ENCODE measurements around the gene AP2B1.

The AP2B1 gene

DNA sequence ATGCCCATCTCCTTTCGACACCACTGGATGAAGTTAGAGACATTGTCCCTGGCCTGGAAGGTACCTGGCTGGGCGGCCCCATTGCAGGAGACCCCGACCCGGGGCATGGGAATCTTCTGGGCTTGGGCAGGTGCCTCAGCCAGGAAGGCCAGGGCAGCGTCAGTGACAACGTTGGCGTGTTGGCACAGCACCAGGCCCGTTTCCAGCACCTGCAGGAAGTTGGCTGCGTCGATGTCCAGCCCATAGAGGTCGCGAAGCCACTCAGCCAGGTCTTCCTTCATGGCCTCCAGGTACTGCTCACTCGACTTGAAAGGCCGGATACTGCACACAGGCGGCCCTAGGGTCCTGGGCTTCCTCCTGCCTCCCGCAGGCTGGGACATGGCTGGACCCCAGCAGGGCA is 165.3 kb downstream of the AP2B1 start:
- no peaks in the 10 kb centered on the region for H3K36me3 ChIP-seq (ENCODE audit: control insufficient read depth in 2 of 2, insufficient read depth in 1 of 2, low read length in 2 of 2)
- no peak overlapping the region for H3K4me3 ChIP-seq (ENCODE audit: low read depth, low read length)
- H3K27ac ChIP-seq (ENCODE audit: extremely low read depth, low read depth, low read length), result no peak overlapping the region
- TF ChIP-seq ZBTB48 (tag by site-specific recombination; IDR thresholded peaks at IDR 0.05) (no peak), ZNF707 (tag by site-specific recombination; IDR thresholded peaks at IDR 0.05) (no peak), ZNF292 (tag by site-specific recombination; IDR thresholded peaks at IDR 0.05; ENCODE audit: borderline replicate concordance, low read depth) (no peak), ZFP3 (tag by site-specific recombination; IDR thresholded peaks at IDR 0.05; ENCODE audit: low read depth) (no peak), RBAK (tag by site-specific recombination; IDR thresholded peaks at IDR 0.05) (no peak), ZNF548 (tag by site-specific recombination; IDR thresholded peaks at IDR 0.05) (no peak), ZNF701 (tag by site-specific recombination; IDR thresholded peaks at IDR 0.05) (no peak), ZSCAN23 (tag by site-specific recombination; IDR thresholded peaks at IDR 0.05) (no peak), YY2 (tag by site-specific recombination; IDR thresholded peaks at IDR 0.05) (no peak), ZBTB21 (tag by site-specific recombination; IDR thresholded peaks at IDR 0.05) (no peak), ZNF785 (tag by site-specific recombination; IDR thresholded peaks at IDR 0.05) (no peak), ZNF223 (tag by site-specific recombination; IDR thresholded peaks at IDR 0.05) (no peak), ZNF530 (tag by site-specific recombination; IDR thresholded peaks at IDR 0.05; ENCODE audit: low read depth) (no peak), ZNF529 (tag by site-specific recombination; IDR thresholded peaks at IDR 0.05; ENCODE audit: insufficient replicate concordance) (no peak)
- TF ChIP-seq, protein P1, sequence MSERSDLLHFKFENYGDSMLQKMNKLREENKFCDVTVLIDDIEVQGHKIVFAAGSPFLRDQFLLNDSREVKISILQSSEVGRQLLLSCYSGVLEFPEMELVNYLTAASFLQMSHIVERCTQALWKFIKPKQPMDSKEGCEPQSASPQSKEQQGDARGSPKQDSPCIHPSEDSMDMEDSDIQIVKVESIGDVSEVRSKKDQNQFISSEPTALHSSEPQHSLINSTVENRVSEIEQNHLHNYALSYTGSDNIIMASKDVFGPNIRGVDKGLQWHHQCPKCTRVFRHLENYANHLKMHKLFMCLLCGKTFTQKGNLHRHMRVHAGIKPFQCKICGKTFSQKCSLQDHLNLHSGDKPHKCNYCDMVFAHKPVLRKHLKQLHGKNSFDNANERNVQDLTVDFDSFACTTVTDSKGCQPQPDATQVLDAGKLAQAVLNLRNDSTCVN (tag by site-specific recombination; optimal IDR thresholded peaks at IDR 0.05), result no peak
- TF ChIP-seq, protein P2, sequence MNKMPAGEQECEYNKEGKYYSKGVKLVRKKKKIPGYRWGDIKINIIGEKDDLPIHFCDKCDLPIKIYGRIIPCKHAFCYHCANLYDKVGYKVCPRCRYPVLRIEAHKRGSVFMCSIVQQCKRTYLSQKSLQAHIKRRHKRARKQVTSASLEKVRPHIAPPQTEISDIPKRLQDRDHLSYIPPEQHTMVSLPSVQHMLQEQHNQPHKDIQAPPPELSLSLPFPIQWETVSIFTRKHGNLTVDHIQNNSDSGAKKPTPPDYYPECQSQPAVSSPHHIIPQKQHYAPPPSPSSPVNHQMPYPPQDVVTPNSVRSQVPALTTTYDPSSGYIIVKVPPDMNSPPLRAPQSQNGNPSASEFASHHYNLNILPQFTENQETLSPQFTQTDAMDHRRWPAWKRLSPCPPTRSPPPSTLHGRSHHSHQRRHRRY (tag by site-specific recombination; IDR thresholded peaks at IDR 0.05), result no peak
- TF ChIP-seq, protein P3, sequence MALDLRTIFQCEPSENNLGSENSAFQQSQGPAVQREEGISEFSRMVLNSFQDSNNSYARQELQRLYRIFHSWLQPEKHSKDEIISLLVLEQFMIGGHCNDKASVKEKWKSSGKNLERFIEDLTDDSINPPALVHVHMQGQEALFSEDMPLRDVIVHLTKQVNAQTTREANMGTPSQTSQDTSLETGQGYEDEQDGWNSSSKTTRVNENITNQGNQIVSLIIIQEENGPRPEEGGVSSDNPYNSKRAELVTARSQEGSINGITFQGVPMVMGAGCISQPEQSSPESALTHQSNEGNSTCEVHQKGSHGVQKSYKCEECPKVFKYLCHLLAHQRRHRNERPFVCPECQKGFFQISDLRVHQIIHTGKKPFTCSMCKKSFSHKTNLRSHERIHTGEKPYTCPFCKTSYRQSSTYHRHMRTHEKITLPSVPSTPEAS (tag by site-specific recombination; IDR thresholded peaks at IDR 0.05), result no peak
- TF ChIP-seq, protein P4, sequence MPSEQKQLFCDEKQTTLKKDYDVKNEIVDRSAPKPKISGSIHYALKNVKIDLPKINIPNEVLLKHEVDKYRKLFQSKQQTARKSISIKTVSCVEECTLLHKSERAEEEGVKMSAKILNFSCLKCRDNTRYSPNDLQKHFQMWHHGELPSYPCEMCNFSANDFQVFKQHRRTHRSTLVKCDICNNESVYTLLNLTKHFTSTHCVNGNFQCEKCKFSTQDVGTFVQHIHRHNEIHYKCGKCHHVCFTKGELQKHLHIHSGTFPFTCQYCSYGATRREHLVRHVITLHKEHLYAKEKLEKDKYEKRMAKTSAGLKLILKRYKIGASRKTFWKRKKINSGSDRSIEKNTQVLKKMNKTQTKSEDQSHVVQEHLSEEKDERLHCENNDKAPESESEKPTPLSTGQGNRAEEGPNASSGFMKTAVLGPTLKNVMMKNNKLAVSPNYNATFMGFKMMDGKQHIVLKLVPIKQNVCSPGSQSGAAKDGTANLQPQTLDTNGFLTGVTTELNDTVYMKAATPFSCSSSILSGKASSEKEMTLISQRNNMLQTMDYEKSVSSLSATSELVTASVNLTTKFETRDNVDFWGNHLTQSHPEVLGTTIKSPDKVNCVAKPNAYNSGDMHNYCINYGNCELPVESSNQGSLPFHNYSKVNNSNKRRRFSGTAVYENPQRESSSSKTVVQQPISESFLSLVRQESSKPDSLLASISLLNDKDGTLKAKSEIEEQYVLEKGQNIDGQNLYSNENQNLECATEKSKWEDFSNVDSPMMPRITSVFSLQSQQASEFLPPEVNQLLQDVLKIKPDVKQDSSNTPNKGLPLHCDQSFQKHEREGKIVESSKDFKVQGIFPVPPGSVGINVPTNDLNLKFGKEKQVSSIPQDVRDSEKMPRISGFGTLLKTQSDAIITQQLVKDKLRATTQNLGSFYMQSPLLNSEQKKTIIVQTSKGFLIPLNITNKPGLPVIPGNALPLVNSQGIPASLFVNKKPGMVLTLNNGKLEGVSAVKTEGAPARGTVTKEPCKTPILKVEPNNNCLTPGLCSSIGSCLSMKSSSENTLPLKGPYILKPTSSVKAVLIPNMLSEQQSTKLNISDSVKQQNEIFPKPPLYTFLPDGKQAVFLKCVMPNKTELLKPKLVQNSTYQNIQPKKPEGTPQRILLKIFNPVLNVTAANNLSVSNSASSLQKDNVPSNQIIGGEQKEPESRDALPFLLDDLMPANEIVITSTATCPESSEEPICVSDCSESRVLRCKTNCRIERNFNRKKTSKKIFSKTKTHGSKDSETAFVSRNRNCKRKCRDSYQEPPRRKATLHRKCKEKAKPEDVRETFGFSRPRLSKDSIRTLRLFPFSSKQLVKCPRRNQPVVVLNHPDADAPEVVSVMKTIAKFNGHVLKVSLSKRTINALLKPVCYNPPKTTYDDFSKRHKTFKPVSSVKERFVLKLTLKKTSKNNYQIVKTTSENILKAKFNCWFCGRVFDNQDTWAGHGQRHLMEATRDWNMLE (tag by site-specific recombination; conservative IDR thresholded peaks at IDR 0.05; ENCODE audit: low read depth), result no peak
- TF ChIP-seq, protein P5, sequence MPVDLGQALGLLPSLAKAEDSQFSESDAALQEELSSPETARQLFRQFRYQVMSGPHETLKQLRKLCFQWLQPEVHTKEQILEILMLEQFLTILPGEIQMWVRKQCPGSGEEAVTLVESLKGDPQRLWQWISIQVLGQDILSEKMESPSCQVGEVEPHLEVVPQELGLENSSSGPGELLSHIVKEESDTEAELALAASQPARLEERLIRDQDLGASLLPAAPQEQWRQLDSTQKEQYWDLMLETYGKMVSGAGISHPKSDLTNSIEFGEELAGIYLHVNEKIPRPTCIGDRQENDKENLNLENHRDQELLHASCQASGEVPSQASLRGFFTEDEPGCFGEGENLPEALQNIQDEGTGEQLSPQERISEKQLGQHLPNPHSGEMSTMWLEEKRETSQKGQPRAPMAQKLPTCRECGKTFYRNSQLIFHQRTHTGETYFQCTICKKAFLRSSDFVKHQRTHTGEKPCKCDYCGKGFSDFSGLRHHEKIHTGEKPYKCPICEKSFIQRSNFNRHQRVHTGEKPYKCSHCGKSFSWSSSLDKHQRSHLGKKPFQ (tag by site-specific recombination; IDR thresholded peaks at IDR 0.05), result no peak
- H3K9me3 ChIP-seq (ENCODE audit: control insufficient read depth, insufficient read depth, low read depth, low read length), result no peaks in the 10 kb centered on the region
- ChIA-PET POLR2A (interaction anchor here (1.2 to 1.3 kb wide), 2 partner anchors 11 to 56 kb away, joined by 3 to 4 read pairs; partner anchors contain the start of gene TAF15), CTCF (interaction anchor here (0.6 to 1.7 kb wide), 4 partner anchors 12 to 219 kb away, joined by 3 to 10 read pairs (median 3); no protein-coding TSS in a partner anchor)
- no peaks in the 10 kb centered on the region for H3K4me1 ChIP-seq (ENCODE audit: control insufficient read depth, insufficient read depth, low read length)
